Measurements from ENCODE around the gene SHROOM3.

The SHROOM3 gene

GRCh38 chr4:76697129-76697803, 262.2 kb downstream of the SHROOM3 start:
- TF ChIP-seq CTCF (IDR thresholded peaks at IDR 0.05; ENCODE audit: extremely low read depth, missing control alignments), result no peak
- DNase-seq (ENCODE audit: low spot score), result peak; percentile 45

GRCh38 chr4:76698141-76698540, 263.1 kb downstream of the SHROOM3 start:
- no peak for TF ChIP-seq CTCF (IDR thresholded peaks at IDR 0.05; ENCODE audit: extremely low read depth, missing control alignments)
- no peak for DNase-seq (ENCODE audit: low spot score)

- no peak for DNase-seq (ENCODE audit: low spot score)
Measured at GRCh38 chr4:76699751-76700310, 264.8 kb downstream of the SHROOM3 start.

GRCh38 chr4:76702440-76703122, 267.6 kb downstream of the SHROOM3 start:
- no peak for DNase-seq (ENCODE audit: low spot score)
- no peak for TF ChIP-seq CTCF (IDR thresholded peaks at IDR 0.05; ENCODE audit: extremely low read depth, missing control alignments)

More at GRCh38 chr4:76699751-76700310, 264.8 kb downstream of the SHROOM3 start:
- TF ChIP-seq CTCF (IDR thresholded peaks at IDR 0.05; ENCODE audit: extremely low read depth, missing control alignments), result no peak

GRCh38 chr4:76703123-76703490, 268.1 kb downstream of the SHROOM3 start:
- no peak for DNase-seq (ENCODE audit: low spot score)
- no peak for TF ChIP-seq CTCF (IDR thresholded peaks at IDR 0.05; ENCODE audit: extremely low read depth, missing control alignments)

- no peak for TF ChIP-seq CTCF (IDR thresholded peaks at IDR 0.05; ENCODE audit: extremely low read depth, missing control alignments)
- DNase-seq (ENCODE audit: low spot score), result no peak
Measured at GRCh38 chr4:76703676-76704075, 268.6 kb downstream of the SHROOM3 start.

GRCh38 chr4:76704133-76704881, 269.3 kb downstream of the SHROOM3 start:
- no peak for TF ChIP-seq CTCF (IDR thresholded peaks at IDR 0.05; ENCODE audit: extremely low read depth, missing control alignments)
- DNase-seq (ENCODE audit: low spot score), result no peak
